Mesenteric fat pad (tissue), 1 donor: ENCODE results near the gene PCDHB3. TPM values are rescaled to one million over a fixed set of nuclear protein-coding genes. Genes with fewer than 3 reads are reported as not detected.
"Not testable (repeated sequence)": the region's sequence is repeated elsewhere in the genome, so short reads cannot be mapped to it uniquely, and the experiment has no call there.

Experiments
- DNase-seq: peaks from one replicate; pipeline ENCODE4 v3.0.0-alpha.2; 2020; ENCODE audit warnings: low spot score
- total RNA-seq: library from RNA; stranded (reverse); fragmentation: NEBNext Ultra II Directional; extraction: Animal tissue kit (Norgen Biotek cat#: 25700); gene quantifications from one replicate; pipeline ENCODE4 v1.2.1, GENCODE V29; 2021
- donor health status: DM: yes; HTN: yes; CAD: no.

The PCDHB3 gene
- total RNA-seq, 1 donor from 2014 or later, result 3.6 TPM

DNA sequence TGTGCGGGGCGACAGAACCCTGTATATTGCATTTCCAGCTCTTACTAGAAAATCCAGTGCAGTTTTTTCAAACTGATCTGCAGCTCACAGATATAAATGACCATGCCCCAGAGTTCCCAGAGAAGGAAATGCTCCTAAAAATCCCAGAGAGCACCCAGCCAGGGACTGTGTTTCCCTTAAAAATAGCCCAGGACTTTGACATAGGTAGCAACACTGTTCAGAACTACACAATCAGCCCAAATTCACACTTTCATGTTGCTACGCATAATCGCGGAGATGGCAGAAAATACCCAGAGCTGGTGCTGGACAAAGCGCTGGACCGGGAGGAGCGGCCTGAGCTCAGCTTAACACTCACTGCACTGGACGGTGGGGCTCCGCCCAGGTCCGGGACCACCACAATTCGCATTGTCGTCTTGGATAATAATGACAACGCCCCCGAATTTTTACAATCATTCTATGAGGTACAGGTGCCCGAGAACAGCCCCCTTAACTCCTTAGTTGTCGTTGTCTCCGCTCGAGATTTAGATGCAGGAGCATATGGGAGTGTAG lies 35.5 kb downstream of the PCDHB3 start:
- DNase-seq, result no peak

DNA sequence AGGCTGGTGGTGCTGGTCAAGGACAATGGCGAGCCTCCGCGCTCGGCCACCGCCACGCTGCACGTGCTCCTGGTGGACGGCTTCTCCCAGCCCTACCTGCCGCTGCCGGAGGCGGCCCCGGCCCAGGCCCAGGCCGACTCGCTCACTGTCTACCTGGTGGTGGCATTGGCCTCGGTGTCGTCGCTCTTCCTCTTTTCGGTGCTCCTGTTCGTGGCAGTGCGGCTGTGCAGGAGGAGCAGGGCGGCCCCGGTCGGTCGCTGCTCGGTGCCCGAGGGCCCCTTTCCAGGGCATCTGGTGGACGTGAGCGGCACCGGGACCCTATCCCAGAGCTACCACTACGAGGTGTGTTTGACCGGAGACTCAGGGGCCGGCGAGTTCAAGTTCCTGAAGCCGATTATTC lies 37.1 kb downstream of the PCDHB3 start:
- DNase-seq, result not testable (repeated sequence)

DNA sequence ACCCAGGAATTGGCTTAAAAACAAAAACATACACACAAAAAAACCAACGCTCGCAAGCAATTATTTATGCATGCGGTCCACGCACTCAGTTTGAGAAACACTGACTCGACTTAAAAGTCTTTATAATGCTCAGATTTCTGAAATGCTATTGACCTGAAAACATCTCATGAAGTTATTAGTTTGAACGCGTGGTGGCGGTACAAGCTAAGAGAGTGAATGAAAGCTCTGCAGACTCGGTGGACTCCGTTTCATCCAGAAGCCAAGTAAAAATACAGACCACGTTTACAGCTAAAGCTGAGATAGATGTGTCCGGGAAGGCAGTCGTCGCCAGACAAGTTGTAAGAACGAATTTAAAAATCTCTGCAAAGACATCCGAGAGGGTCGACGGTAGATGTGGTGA lies 49.5 kb downstream of the PCDHB3 start, which contains the start of gene PCDHB6:
TSS of gene PCDHB6 (plus strand) at position 246 of the 400 bp plus-strand sequence. CDS start 201 bp downstream, outside the sequence.
- no peak for DNase-seq

DNA sequence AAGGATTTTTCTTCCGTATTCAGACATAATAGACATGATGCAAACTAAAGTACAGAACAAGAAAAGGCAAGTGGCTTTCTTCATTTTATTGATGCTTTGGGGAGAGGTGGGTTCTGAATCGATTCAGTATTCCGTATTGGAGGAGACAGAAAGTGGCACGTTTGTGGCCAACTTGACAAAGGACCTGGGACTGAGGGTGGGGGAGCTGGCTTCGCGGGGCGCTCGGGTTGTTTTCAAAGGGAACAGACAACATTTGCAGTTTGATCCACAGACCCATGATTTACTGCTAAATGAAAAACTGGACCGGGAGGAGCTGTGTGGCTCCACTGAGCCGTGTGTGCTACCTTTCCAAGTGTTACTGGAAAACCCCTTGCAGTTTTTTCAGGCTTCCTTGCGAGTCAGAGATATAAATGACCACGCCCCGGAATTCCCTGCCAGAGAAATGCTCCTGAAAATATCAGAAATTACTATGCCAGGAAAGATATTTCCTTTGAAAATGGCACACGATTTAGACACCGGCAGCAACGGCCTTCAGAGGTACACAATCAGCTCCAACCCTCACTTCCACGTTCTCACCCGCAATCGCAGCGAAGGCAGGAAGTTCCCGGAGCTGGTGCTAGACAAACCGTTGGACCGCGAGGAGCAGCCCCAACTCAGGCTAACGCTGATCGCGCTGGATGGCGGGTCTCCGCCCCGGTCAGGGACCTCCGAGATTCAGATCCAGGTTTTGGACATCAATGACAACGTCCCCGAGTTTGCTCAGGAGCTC lies 50.1 kb downstream of the PCDHB3 start:
- no peak for DNase-seq

DNA sequence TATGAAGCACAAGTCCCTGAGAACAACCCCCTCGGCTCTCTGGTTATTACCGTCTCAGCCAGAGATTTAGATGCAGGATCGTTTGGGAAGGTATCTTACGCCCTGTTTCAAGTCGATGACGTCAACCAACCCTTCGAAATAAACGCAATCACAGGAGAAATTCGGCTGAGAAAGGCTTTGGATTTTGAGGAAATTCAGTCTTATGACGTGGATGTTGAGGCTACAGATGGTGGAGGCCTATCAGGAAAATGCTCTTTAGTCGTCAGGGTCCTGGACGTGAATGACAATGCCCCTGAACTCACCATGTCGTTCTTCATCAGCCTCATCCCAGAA lies 50.7 kb downstream of the PCDHB3 start:
- no peak for DNase-seq

DNA sequence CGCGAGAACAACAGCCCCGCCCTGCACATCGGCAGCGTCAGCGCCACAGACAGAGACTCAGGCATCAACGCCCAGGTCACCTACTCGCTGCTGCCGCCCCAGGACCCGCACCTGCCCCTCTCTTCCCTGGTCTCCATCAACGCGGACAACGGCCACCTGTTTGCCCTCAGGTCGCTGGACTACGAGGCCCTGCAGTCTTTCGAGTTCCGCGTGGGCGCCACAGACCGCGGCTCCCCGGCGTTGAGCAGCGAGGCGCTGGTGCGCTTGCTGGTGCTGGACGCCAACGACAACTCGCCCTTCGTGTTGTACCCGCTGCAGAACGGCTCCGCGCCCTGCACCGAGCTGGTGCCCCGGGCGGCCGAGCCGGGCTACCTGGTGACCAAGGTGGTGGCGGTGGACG lies 51.4 kb downstream of the PCDHB3 start:
- not testable (repeated sequence) for DNase-seq

DNA sequence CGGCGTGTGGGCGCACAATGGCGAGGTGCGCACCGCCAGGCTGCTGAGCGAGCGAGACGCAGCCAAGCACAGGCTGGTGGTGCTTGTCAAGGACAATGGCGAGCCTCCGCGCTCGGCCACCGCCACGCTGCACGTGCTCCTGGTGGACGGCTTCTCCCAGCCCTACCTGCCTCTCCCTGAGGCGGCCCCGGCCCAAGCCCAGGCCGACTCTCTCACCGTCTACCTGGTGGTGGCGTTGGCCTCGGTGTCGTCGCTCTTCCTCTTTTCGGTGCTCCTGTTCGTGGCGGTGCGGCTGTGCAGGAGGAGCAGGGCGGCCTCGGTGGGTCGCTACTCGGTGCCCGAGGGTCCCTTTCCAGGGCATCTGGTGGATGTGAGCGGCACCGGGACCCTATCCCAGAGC lies 51.8 kb downstream of the PCDHB3 start:
- not testable (repeated sequence) for DNase-seq

Other genes with a start within 250 kb of the PCDHB3 start
- gene PCDHA10, start 244.6 kb upstream of the PCDHB3 start, total RNA-seq, result 1.8 TPM
- gene PCDHA11, start 231.5 kb upstream of the PCDHB3 start, total RNA-seq, result 0.26 TPM
- 0.29 TPM for gene PCDHA12, start 225.2 kb upstream of the PCDHB3 start, total RNA-seq
- gene PCDHA13, start 218.3 kb upstream of the PCDHB3 start, total RNA-seq, result 0.58 TPM
- gene PCDHAC1, start 174.2 kb upstream of the PCDHB3 start, total RNA-seq, result 0.61 TPM
- gene PCDHAC2, start 134.0 kb upstream of the PCDHB3 start, total RNA-seq, result 1.1 TPM
- gene PCDHB1, start 49.1 kb upstream of the PCDHB3 start, total RNA-seq, result not detected
- 3.4 TPM for gene PCDHB2, start 5.9 kb upstream of the PCDHB3 start, total RNA-seq
- 2.5 TPM for gene PCDHB4, start 21.3 kb downstream of the PCDHB3 start, total RNA-seq
- gene PCDHB5, start 34.7 kb downstream of the PCDHB3 start, total RNA-seq, result 1.5 TPM
- 0.48 TPM for gene PCDHB6, start 49.6 kb downstream of the PCDHB3 start, total RNA-seq
- 1.6 TPM for gene PCDHB7, start 72.2 kb downstream of the PCDHB3 start, total RNA-seq
- 2.4 TPM for gene PCDHB8, start 77.3 kb downstream of the PCDHB3 start, total RNA-seq
- 1.6 TPM for gene PCDHB16, start 81.9 kb downstream of the PCDHB3 start, total RNA-seq
- 1.0 TPM for gene PCDHB9, start 86.7 kb downstream of the PCDHB3 start, total RNA-seq
- gene PCDHB10, start 91.9 kb downstream of the PCDHB3 start, total RNA-seq, result 1.4 TPM
- 2.0 TPM for gene PCDHB11, start 99.2 kb downstream of the PCDHB3 start, total RNA-seq
- 3.3 TPM for gene PCDHB12, start 108.2 kb downstream of the PCDHB3 start, total RNA-seq
- gene PCDHB13, start 113.4 kb downstream of the PCDHB3 start, total RNA-seq, result 2.8 TPM
- gene PCDHB14, start 122.9 kb downstream of the PCDHB3 start, total RNA-seq, result 1.9 TPM
- 3.4 TPM for gene PCDHB15, start 144.9 kb downstream of the PCDHB3 start, total RNA-seq
- gene SLC25A2, start 203.6 kb downstream of the PCDHB3 start, total RNA-seq, result 0.61 TPM
- 53.9 TPM for gene TAF7, start 220.3 kb downstream of the PCDHB3 start, total RNA-seq
- 0.48 TPM for gene PCDHGA1, start 230.0 kb downstream of the PCDHB3 start, total RNA-seq
- 3.7 TPM for gene PCDHGA2, start 238.3 kb downstream of the PCDHB3 start, total RNA-seq
- gene PCDHGA3, start 243.4 kb downstream of the PCDHB3 start, total RNA-seq, result 2.2 TPM
- gene PCDHGB1, start 249.6 kb downstream of the PCDHB3 start, total RNA-seq, result 1.3 TPM